WI38 (cell line): ENCODE data around the gene SIL1.
"Not testable (repeated sequence)": the region's sequence is repeated elsewhere in the genome, so short reads cannot be mapped to it uniquely, and the experiment has no call there.

Source experiments
- H3K4me3 ChIP-seq: 2 replicates; pipeline ENCODE4 v1.5.1; 2011; ENCODE audit warnings: low read depth, mild to moderate bottlenecking, control low read depth, low read length
- CTCF ChIP-seq: IDR thresholded peaks from 2 replicates; pipeline ENCODE4 v1.5.1; 2012; ENCODE audit warnings: low read depth, mild to moderate bottlenecking, control low read depth, low read length

SIL1 gene

GRCh38 chr5:139064613-139065012 lies 133.6 kb downstream of the SIL1 start:
- H3K4me3 ChIP-seq = no peak overlapping the region
- no peak for TF ChIP-seq CTCF

- TF ChIP-seq CTCF = no peak
- H3K4me3 ChIP-seq = no peak overlapping the region
Measured at GRCh38 chr5:139063664-139064054, 134.5 kb downstream of the SIL1 start.

GRCh38 chr5:139062910-139063663 lies 135.1 kb downstream of the SIL1 start:
- no peak for TF ChIP-seq CTCF
- H3K4me3 ChIP-seq = no peak overlapping the region

DNA sequence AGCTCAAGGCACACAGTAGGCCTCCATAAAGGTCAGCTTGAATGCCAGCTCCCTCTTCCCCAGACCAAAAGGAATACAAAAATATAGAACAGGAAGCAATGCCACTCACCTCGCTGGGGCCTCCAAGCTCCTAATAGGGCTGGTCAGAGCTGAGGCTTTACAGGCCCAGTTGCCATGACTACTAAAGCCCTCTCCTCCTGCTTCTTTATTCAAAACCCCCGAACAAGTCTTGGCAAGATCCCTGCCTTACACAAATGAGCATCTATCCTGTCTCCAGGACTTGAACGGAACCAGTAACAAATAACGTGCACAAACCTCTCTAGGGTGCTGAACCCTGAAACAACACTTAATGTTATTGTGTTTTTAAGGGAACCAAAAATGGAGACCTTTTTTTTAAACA lies 136.3 kb downstream of the SIL1 start:
- no peak overlapping the region for H3K4me3 ChIP-seq
- no peak for TF ChIP-seq CTCF

- no peak overlapping the region for H3K4me3 ChIP-seq
- TF ChIP-seq CTCF = no peak
Measured at GRCh38 chr5:139061274-139061673, 136.9 kb downstream of the SIL1 start.

- TF ChIP-seq CTCF = no peak
- no peak overlapping the region for H3K4me3 ChIP-seq
Measured at GRCh38 chr5:139058121-139058520, 140.0 kb downstream of the SIL1 start.

GRCh38 chr5:139057045-139057939 lies 140.9 kb downstream of the SIL1 start:
- not testable (repeated sequence) for H3K4me3 ChIP-seq
